Measurements from ENCODE around the gene CPLX1.

DNA sequence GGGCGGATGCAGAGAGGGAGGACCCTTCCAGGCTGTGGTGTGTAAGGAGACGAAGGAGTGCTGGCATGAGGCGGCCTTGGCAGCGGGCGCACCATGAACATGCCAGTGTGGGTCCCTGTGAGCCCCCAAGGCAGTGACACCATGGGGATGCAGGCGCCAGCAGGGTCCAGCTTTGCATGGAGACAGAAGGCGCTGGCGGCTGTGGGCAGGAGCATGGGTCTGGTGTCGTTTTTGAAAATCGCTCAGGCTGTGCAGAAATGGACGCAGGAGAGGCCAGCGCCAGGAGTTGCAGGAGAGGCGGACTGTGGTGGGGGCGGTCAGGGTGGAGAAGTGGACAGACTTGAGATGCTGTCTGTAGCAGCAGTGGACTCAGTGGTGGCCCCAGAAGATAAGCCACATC, 64.2 kb downstream of the CPLX1 start:
- TF ChIP-seq, protein P1, sequence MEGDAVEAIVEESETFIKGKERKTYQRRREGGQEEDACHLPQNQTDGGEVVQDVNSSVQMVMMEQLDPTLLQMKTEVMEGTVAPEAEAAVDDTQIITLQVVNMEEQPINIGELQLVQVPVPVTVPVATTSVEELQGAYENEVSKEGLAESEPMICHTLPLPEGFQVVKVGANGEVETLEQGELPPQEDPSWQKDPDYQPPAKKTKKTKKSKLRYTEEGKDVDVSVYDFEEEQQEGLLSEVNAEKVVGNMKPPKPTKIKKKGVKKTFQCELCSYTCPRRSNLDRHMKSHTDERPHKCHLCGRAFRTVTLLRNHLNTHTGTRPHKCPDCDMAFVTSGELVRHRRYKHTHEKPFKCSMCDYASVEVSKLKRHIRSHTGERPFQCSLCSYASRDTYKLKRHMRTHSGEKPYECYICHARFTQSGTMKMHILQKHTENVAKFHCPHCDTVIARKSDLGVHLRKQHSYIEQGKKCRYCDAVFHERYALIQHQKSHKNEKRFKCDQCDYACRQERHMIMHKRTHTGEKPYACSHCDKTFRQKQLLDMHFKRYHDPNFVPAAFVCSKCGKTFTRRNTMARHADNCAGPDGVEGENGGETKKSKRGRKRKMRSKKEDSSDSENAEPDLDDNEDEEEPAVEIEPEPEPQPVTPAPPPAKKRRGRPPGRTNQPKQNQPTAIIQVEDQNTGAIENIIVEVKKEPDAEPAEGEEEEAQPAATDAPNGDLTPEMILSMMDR (conservative IDR thresholded peaks at IDR 0.05; ENCODE audit: low read length), result no peak
- no peak for TF ChIP-seq EZH2phosphoT487 (IDR thresholded peaks at IDR 0.05; ENCODE audit: borderline replicate concordance)
